Measurements from ENCODE around the gene CTSA.
"Not testable (repeated sequence)": the region's sequence is repeated elsewhere in the genome, so short reads cannot be mapped to it uniquely, and the experiment has no call there.

The CTSA gene

DNA sequence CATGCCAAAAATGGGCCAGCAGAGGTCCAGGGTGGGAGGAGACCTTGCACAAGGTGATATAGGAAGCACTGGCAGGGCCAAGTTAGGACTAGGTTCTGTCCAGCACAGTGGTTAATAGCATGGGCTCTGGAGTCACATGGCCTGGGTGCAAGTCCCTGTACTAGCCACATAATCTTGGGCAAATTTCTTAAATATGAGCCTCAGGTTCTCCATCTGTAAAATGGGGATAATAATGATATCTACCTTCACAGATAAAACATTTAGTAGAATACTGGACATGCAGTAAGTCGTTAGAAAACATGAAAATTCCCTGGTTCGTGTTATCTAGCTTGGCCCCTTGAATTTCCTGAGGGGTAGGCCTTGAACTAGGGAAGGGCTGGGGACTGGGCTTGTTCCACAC, 6.2 kb downstream of the CTSA start:
- no peak for DNase-seq

DNA sequence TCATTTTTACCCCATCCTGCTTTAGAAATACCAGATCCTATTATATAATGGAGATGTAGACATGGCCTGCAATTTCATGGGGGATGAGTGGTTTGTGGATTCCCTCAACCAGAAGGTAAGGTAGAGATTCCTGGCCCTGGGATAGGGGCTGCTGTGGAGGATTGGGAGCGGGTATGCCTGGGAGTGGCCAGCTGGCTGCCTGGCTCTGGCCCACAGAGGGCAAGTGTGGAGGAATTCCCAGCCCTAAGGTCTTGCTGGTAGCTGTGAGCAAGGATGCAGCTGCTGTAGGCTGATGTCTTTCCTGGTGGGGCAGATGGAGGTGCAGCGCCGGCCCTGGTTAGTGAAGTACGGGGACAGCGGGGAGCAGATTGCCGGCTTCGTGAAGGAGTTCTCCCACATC, 6.6 kb downstream of the CTSA start:
- no peak for DNase-seq

DNA sequence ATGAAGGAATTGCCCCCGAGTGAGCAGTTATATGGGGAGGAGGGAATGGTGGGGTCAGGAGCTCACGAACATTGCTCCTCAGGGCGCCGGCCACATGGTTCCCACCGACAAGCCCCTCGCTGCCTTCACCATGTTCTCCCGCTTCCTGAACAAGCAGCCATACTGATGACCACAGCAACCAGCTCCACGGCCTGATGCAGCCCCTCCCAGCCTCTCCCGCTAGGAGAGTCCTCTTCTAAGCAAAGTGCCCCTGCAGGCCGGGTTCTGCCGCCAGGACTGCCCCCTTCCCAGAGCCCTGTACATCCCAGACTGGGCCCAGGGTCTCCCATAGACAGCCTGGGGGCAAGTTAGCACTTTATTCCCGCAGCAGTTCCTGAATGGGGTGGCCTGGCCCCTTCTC, 7.2 kb downstream of the CTSA start:
- DNase-seq: no peak

DNA sequence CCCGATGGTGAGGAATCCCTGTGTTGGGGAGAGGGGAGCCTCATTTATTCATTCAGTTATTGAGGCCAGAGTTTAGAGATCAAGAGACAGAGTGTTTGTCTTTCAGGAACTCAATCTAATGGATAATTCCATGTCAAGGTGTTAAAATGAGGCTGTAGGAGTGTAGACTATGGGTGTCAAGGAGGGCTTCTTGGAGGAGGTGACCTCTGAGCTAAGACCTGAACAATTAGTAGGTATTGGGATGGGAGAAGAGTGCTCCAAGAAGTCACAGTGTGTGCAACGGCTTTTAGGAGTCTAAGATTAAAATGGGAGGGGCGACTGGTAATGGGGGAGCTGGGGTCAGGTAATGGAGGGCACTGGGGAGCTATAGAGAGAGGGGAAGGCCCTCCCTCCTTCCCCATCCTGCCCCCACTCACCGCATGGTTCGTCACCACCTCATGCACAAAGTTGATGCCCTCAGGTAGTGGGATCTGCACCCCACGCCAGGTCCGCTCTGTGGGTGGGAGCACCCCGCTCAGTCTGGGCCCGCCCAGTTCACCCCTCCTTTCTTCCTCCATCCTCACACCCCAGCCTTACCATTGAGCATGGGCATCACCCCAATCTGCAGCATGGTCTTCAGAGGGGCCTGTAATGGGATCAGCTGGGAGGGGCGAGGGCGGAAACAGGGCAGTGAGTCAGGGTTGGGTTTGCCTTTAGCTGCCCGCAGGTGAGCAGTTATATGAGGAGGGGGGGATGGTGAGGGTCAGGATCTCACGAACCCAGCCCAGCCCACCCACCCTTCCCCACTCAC, 8.1 kb downstream of the CTSA start:
- no peak for DNase-seq

DNA sequence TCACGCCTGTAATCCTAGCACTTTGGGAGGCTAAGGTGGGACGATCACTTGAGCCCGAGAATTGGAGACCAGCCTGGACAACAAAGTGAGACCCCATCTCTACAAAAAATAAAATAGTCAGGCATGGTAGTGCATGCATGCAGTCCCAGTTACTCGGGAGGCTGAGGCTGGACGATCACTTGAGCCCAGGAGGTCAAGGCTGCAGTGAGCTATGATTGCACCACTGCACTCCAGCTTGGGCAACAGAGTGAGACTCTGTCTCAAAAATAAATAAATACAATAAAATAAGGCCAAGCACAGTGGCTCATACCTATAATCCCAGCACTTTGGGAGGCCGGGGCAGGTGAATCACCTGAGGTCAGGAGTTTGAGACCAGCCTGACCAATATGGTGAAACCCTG, 10.2 kb downstream of the CTSA start:
- DNase-seq: not testable (repeated sequence)

DNA sequence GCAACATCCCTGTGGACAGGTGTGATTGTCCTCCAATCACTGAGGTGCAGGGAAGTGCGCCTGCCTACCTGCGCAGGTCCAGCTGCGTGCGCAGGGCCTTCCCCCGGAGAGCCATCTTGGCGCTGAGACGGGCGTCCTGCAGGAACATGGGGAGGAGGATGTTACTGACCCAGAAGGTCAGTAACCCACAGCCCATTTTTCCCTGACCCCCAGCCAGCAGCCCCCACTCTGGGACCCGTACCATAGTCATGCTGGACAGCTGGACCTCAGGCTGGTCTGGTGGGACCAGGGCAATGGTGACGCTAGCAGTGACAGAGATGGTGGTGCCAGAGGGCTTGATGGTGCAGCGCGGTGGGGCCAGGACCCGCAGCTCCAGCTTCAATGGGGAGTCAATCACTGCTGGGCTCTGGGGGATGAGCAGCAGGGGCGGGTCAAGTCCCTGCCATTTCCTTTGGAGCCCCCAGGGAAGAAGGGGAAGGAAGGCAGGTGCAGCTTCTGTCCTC, 11.1 kb downstream of the CTSA start:
- DNase-seq: no peak

DNA sequence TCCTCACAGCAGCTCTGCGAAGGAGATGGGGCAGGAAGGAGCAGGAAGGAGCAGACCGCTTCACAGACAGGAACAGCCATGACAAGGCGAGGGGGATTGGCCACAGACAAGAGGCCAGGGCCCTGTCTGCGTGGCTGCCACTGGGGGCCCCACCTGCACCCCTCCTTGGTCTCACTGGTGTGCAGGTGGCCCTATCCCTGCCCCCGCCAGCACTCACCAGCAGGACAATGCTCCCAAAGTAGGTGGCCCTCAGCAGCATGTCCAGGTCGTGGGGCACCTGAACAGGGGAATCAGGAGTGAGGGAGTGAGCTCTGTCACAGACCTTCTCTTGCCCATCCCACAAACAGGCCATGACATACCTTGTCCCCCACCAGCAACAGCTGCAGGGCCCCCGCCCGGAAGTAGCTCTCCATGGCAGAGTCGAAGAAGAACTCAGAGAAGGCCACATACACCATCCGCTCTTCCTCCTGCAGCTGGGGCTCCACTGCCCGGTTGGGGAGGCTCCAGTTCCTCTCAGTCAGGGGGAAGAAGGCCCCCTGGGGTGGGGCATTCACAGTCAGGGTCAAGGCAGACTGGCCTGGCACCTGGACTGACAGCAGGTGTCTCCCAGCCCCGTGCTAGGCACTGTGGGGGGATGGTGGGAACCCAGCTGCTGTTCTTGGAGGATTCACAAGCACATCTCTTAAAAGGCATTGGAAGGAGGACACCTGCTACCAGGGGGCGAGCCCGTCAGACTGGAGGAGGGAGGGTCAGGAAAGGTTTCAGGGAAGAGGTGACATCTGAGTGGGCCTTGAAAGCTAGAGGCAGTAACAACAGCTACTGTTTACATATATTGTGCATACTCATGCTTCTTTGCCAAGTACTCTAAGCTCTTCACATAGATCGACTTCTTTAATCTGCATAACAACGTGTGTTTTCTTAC, 13.7 kb downstream of the CTSA start:
- no peak for DNase-seq

DNA sequence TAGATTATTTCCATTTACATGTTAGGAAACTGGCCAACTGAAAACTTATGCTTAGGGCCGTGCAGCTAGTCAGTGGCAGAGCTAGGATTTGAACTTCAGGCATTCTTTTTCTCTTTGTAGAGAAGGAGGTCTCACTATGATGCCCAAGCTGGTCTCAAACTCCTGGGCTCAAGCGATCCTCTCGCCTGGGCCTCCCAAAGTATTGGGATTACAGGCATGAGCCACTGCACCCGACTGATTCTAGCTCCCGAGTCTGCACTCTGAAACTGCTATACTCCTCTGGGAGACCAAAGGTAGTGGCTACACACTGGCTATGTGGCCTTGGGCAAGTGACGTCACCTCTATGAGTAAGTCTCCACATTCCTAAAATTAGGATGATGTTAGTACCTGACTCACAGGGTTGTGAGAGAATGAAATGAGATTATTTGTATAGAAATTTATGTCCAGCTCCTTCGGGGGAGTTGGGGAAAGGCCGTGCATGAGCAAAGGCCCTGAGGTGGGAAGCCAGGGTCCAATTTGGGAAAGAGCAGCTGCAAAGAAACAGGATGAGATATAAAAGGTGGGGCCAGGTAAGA, 14.5 kb downstream of the CTSA start:
- DNase-seq: no peak

DNA sequence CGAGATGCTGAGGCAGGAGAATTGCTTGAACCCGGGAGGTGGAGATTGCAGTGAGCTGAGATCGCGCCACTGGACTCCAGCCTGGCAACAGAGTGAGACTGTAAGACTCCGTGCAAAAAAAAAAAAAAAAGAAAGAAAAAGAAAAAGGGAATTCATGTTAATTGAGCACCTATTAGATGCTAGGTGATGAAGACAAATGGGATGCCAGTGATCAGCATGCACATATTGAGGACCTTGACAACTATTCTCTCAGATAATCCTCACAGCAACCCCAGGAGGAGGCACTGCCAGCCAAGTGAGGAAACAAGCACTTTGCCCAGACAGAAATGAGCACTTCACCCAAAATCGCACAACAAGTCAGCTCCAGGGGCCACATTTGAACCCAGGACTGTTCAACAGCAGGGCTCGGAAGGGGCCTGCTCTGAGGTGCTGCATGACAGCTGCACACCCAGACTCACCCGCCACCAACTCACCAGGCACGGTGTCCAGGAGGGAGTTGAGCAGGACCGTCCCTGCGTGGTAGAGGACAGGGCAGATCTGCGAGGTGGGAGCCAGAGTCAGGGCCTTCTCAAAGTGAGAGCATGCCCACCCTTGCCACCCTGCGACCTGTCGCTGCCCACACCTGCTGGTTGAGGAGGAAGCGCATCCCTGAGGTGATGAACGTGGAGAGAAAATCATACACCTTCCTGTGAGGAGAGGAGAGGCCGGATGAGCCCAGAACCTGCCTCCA, 16.2 kb downstream of the CTSA start:
- DNase-seq: no peak

DNA sequence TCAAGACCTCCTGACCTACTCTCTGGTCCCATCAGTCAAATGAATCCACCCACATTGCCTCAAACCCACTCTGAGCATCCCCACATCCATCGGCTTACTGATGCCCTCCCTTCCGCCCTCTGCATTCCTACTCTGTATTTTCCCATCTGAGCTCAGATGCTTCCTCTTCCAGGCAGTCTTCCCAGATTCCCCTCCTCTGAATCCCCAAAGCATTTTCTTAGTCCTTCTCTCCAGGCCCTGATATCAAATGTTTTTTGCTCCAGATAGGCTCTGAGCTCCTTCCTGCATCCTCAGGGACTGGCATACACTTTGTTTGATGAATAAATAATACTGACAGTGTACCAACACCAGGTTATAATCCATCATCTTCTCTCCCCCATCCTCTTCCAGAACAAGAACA, 16.9 kb downstream of the CTSA start:
- no peak for DNase-seq

DNA sequence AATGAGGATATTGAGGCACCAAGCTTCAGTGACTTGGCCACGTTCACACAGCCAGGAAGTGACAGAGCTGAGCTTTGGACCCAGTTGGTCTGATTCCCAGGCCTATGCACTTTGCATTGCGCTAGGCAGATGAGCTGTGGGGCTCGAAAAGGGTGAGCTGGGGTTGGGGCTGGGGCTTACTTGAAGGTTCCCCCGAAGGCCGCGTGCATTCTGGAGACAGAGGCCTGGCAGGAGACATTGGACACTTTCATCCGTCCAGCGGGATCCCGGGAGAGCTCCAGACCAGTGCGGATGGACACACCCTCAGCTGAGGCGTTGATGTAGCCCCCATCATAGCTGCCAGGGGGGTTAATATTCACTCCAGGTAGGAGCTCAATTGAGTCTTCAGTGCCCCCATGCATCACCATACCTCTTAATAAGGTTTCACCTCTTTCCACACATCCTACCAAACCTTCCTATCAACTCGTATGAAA, 18.2 kb downstream of the CTSA start:
- DNase-seq: no peak

DNA sequence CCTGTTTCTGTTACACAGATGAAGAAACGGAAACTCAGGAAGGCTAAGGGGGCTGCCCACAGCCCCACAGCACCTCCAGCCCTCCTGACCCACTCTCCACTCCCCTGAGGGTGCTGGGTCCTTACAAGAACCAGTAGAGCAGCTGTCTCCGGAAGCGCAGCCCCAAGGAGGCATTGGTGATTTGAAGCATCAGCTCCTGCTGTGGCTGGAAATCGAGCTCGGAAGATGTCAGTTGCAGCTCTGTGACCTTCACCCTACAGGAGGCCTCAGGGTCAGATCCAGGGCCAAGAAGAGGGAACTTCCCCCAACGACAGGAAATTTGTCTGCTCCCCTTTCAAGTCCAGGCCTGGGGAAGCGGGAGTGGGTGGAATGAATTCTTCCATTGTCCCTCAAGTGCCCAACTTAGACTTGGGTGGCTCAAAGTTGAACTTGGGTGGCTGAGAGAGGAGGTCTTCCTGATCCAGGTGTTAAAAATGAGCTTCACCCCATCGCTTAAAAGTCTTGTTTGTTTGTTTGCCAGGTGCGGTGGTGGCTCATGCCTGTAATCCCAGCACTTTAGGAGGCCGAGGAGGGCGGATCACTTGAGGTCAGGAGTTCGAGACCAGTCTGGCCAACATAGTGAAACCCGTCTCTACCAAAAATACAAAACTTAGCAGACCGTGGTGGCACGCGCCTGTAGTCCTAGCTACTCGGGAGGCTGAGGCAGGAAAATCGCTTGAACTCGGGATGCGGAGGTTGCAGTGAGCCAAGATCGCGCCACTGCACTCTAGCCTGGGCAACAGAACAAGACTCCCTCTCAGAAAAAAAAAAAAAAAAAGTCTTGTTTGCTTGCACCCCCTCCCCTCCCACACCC, 18.9 kb downstream of the CTSA start:
- DNase-seq: no peak

DNA sequence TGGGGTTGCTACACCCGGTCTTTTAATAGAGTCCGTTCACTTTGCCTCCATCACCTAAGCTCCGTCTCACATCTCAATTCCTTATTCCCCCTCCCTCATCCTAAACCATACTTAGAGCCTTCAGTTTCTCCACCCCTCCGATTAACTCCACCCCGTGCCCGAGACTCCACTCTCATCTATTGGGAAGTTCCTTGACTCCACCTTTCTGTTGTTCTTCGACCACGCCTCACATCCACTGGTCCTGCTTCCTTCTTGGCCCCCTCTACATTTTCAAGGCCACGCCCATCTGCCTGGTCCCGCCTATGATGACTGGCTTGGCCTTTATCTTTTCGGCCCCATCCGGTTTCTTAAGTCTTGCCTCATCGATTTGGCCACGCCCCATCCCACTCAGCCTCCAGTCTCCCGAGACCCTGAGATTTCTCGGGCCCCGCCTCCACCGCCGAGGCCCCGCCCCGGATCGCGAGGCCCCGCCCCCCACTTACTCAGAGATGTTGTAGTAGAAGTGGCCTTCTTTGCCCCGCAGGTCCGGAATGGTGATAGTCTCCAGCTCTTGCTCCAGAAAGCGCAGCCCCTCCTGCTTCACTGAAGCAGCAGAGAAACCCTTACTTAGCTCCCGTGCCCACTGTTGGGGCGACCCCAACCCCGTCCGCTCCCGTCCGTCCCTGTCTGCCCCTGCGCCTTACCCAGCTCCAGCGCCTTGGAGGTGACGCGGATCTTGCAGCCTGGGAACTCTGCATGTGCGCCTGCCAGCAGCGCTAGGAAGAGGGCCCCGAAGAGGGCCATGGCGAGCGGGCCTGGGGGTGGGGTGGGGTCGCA, 19.7 kb downstream of the CTSA start:
- no peak for DNase-seq

DNA sequence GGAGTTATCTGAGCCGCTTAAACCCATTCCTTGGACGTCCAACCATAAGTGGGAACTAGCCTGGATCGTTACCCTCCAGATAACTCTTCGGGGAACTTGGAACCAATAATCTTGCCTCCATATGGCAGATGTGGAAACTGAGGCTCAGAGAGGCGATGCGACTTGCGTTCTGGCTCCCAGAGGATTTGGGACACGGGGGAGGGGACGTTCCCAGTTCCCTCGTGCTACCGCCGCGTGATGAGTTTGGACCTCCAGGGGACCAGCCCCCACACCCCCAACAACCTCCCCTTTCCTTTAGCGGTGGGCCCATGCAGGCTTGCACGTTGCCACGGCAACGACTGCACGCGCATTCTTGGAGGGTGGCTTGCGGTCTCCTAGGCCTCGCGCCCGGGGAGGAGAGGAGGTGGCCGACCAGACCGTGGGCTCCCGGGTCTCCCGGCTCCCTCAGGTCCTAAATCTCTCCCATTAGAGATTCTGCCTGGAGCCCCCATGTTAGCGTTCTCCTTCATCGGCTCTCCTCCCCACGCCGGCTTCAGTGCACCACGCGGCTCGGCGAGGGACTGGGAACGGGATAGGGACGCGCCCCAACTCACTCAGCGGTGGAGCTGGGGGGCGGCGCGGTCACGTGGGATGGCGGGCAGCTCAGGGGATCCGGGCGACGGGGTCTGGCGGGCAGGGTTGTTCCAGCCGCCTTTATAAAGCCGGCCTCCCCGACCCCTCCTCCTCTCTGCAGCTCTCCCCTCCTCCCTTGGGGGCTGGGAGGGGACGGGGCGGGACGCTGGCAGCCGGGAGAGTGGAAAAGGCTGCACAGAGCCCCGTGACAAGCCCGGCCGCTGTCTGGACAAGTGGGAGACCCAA, 20.6 kb downstream of the CTSA start, which contains the start of gene PLTP:
Gene PLTP, minus strand, starts transcription at position 670 of the 858 bp plus-strand sequence. CDS start 703 bp downstream, outside the sequence.
- DNase-seq: no peak

DNA sequence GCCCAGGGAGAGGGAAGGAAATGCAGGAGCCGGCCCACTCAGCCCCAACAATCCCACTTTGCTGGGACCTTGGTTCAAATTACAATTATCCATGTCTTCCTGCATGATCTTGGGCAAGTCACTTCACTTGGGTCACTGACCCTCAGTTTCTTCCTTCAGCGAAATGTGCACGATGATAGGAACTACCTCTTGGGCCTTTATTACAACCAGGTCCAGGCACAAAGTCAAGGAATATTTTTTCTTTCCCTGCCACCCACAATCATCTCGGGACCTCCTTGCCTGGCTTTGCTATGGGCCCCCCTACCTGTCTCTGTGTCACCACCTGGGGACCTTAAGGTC, 21.2 kb downstream of the CTSA start:
- DNase-seq: no peak

DNA sequence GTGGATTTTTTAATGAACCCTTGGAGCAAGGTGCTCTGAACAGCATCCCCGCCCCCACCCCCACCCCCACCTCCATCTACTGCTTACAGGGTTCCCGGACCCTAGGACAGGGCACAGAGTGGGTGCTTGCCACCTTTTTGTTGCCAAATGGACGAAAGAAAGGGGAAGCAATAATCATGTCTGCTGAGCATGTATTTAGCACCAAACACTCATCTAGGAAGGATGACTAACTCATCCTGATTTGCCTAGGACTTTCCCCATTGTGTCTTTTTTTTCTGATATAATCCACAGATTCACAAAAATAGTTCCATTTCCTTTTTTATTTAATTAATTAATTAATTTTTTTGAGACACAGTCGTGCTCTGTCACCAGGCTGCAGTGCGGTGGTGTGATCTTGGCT, 22.0 kb downstream of the CTSA start:
- no peak for DNase-seq

DNA sequence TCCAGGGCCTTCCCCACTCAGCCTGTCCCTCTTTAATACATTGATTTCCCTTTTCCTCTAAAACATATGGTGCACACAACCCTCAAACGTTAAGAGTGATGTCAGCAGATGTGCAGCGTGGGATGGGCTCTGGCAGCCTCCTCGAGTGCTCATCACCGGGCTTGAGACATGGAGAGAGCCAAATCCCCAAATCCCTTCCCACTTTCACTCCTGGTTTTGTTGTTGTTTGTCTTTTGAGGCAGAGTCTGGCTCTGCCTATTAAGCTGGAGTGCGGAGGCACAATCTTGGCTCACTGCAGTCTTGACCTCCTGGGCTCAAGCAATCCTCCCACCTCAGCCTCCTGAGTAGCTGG, 26.6 kb downstream of the CTSA start:
- no peak for DNase-seq

DNA sequence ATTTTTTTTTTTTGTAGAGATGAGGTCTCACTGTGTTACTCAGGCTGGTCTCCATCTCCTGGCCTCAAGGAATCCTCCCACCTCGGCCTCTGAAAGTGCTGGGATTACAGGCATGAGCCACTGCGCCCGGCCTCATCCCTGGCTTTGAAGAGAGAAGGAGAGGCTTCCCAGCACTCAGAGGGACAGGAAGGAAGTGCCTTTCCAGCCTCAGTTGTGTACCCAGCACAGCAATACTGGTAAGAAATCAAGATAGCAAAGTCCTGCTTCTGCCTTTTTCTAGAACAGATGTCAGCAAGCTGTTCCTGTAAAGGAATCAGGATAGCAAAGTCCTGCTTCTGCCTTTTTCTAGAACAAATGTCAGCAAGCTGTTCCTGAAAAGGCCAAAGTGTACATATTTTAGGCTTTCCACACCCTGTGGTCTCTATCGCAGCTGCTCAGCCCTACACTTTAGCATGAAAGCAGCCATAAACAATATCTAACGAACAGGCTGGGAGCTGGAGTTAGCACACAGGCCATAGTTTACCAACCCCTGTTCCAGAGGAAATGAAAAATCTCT, 27.1 kb downstream of the CTSA start:
- no peak for DNase-seq

DNA sequence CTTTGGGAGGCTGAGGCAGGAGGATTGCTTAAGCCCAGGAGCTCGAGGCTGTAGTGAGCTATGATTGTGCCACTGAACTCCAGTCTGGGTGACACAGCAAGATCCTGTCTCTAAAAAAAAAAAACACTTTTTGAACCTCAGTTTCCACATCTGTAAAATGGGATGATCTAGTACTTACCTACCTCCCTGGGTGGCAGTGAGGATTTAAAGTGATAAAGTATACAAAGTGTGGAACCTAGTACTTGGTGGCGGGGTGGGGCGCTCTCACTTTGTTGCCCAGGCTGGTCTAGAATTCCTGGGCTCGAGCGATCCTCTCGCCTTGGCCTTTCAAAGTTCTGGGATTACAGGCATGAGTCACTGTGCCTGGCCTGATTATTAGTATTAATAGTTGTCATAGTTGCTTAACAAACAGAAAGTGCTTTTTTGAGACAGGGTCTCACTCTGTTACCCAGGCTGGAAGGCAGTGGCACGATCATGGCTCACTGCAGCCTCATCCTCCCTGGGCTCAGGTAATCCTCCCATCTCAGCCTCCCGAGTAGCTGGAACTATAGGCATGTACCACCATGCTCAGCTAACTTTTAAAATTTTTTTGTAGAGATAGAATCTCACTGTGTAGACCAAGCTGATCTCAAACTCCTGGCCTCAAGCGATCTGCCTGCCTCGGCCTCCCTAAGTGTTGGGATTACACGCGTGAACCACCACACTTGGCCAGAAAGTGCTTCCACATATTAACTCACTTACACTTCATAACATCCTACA, 27.8 kb downstream of the CTSA start:
- no peak for DNase-seq

Measured in NCI-H1417 treated with DMSO at 0.1 percent for 48 hours (cell line).